GM21619 (cell line): Measurements from ENCODE around the gene MYO10.
"Not testable (repeated sequence)": the region's sequence is repeated elsewhere in the genome, so short reads cannot be mapped to it uniquely, and the experiment has no call there.

ENCODE experiments used
- ATAC-seq: cut with Tn5 transposase; IDR thresholded peaks from one replicate; pipeline ENCODE4 v1.9.1; 2021; ENCODE audit not compliant: unreplicated experiment

The MYO10 gene

DNA sequence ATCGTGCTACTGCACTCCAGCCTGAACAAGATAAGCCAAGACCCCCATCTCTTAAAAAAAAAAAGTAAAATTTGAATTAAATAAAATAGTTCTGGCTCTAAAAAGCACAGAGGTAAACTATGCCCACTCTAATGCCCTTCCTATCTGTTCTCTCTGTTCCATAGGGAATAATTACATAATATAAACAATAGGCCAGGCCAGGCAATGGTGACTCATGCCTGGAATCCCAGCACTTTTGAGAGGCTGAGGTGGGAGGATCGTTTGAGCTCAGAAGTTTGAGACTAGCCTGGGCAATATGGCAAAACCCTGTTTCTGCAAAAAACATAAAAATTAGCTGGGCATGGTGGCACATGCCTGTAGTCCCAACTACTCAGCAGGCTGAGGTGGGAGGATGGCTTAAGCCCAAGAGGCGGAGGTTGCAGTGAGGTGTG is 47.4 kb downstream of the MYO10 start:
- ATAC-seq: no peak

DNA sequence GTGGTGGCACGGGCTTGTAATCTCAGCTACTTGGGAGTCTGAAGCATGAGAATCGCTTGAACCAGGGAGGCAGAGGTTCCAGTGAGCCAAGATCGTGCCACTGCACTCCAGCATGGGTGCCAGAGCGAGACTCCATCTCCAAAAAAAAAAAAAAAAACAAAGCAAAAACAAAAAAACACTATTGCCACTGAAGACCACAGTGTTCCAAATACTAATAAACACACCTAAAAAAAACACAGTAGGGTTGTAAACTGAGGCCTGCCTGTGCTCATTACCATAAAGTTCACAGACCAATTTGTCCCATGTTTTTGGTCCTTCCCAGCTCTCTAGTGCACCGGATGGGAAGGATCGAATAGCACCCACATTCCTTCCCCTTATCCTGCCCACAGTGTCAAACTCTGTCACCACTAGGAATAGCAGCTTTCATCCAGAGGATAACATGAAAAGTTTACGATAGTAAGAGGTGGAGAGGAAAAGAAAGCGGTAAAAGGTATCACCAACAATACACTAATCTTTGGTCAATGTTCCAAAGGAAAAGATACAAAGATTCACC is 49.2 kb downstream of the MYO10 start:
- ATAC-seq: no peak

DNA sequence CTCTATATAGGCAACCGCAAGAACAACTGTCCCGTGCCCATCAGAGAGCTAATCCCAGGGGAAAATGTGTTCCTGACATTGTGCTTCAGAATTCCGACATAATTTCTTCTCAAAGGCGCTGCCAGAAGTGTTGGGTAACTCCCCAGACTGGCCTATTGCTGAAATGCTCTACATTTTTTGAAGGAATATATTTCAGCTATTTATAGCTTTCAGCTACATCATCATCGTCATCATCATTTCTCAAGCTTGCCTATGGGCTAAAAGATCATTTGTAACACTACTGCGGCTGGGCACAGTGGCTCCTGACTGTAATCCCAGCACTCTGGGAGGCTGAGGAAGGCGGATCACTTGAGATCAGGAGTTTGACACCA is 49.7 kb downstream of the MYO10 start:
- ATAC-seq: no peak

DNA sequence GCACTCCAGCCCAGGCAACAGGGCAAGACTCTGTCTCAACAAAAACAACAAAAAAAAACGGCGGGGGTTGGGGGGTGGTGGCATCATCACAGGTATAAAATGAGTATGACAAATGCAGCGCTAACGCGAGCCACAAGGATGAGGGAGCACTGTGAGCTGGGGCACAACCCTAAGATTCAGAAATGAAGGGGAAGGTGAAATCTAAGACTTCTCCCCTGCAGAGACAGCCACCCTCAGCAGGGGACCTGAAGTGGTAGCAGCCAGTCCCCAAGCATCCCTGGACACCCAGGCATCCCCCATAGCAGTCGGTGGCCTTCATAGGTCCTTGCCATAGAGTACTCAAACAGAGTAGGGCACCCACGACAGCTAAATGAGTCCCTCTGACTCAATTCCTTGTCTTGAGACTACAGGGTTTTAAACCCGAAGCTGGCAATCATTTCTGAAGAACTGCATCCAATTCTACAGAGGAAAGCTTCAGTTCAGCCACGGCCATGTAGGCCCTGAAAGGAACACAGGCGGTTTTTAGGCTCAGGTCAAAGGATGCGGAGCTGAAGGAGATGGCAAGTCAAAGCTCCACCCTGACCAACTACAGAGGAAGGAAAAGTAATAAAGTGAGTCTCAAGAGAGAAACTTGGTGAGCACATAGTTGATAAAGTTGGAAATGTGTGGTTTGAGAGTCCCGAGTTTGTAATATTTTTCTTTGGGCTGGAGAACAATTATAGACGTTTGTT is 50.3 kb downstream of the MYO10 start:
- no peak for ATAC-seq

DNA sequence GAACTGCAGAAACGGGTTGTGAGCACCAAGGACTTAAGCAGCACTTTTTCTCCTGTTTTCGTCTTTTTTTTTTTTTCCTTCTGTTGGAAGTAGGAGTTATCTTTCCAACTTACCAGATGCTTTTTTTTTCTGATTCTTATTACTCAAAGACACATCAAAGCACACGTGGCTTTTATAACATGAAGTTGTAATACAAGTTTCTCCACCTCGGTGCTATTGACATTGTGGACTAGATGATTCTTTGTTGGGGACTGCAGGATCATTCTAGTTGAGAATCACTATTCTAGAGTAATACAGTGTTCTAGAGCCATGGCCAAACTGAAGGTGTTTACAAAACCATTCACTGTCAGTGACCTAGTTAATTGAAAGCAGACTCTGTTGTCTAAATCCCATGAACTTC is 51.5 kb downstream of the MYO10 start:
- no peak for ATAC-seq

DNA sequence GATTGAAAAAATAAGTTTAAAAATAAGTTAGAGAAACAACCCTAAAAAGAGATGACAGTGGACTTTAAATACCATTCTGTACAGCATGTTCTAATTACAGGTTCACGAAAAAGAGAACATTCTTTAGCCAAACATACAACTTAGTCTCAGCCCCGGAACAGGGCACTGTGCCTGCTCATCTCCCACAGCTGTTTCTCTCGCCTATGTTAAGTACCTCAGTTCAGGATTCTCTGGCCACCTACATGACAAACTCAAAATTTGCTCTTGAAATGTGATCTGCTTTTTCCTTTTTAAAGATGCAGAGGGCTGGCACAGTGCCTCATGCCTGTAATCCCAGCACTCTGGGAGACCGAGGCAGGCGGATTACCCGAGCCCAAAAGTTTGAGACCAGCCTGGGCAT is 52.3 kb downstream of the MYO10 start:
- no peak for ATAC-seq

DNA sequence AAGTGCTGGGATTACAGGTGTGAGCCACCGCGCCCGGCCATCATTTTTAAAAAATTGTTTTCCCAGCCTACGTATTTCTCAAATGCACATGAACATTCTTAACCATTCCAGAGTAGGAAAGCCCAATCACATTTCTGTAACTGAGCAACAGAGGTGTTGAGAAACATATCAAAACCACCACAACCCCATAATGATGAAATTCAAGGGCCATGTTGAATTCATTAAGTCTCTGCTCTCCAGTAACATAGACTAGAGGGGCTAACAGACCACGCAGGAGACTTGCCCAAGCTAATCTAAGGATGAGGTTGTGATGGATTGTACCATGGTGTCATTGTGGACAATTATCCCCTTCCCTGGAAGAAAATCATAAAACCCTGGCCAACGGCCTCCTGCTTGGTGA is 52.9 kb downstream of the MYO10 start:
- ATAC-seq: no peak

DNA sequence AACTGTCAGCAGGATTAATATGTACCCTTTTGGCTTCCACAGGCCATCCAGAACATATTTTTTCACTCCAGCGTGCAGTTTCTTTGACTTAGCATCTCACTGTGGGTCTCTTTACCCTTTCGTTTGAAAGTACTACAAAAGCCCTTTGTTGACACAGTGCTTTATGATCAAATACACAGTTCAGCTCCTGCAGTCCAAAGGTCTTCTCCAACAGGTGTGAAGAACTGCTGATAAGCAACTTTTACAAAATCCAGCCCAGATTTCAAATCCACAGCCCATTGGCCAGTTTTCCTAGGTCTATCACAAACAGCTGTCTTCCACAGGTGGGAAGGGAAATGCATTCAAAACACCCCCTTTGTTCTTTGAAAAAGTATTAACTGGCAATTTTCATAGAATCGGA is 54.8 kb downstream of the MYO10 start:
- no peak for ATAC-seq

DNA sequence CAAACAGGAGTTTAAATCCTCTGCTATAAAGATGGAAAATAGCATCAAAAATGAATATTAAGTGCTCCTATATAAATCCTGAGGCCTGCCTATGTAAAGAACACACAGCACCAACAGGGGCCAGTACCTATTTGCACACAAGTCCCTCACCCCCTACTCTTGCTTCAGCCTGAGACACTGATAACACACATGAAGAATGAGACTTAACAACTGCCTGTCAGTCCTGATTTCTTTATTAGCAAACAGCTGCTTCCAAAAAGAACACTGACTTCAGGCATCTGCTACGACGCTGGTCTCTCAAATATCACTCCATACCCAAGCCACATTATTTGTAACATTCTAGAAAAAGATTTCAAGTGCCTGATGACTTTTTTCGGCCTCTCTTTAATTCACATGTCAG is 55.5 kb downstream of the MYO10 start:
- ATAC-seq: no peak

DNA sequence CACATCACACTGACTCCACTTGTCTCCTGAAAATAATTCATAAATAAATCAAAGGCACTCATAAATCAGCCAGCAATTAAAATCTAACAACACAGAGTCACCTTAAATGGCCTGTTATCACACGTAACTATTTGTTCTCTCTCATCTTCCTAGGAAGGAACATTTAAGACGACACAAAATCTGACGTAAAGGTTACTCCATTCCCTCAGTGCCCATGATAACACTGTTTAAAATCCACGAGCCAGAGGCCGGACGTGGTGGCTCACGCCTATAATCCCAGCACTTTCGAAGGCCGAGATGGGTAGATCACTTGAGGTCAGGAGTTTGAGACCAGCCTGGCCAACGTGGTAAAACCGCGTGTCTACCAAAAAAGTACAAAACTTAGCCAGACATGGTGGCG is 56.4 kb downstream of the MYO10 start:
- no peak for ATAC-seq

DNA sequence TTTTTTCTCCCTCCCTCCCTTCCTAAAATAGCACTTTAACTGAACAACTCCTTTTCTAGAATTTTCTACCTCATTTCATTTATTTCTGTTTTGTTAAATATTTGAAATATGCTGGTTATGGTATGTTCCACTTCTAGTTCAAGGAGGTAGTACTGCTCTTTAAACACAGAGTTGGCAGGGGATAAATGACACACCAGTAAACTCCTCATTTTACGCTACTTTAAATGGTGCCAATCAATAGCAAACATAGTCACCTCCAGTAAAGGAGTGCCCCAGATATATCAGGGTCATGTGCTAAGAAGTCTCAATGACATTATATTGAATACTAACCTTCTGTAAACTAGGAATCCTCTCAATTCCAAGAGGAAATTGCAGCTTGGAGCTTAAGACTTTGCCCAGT is 56.9 kb downstream of the MYO10 start:
- ATAC-seq: no peak

DNA sequence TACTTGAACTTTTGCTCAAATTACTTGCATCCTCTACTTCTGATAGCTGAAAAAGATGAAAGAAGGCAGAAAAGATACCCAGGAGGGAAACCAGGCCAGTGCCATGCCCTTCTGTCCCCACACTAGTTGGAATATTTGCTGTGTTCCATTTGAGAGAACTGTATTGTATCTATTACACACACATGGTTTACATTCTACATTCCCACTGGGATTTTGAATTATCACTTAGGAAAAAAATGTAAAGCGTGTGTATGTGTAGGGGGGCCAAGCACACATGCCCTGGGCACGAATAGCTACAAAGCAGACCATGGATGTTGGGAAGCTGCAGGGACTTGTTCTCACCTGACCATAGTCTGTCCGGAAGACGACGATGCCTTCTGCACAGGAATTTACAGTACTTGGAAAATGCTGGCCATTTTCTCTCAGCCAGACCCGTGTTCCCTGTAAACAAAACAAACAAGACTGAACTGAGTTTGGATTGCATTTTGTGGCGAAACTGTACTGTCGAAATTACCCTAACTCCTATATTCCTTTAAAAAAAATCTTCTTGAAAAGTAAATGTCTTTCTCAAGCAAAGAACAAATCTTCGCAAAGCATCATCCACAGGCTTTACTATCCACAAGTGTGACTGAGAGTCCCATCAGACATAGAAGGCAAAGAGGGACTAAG is 58.7 kb downstream of the MYO10 start:
- ATAC-seq: no peak

DNA sequence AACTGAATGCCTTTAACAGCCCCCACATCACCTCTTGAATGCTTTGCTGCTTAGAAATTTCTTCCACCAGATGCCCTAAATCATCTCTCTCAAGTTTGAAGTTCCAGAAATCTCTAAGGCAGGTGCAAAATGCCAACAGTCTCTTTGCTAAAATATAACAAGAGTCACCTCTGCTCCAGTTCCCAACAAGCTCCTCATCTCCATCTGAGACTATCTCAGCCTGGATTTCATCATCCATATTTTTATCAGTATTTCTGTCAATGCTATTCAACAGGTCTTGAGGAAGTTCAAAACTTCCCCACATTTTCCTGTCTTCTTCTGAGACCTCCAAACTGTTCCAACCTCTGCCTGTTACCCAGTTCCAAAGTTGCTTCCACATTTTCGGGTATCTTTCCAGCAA is 61.7 kb downstream of the MYO10 start:
- not testable (repeated sequence) for ATAC-seq

DNA sequence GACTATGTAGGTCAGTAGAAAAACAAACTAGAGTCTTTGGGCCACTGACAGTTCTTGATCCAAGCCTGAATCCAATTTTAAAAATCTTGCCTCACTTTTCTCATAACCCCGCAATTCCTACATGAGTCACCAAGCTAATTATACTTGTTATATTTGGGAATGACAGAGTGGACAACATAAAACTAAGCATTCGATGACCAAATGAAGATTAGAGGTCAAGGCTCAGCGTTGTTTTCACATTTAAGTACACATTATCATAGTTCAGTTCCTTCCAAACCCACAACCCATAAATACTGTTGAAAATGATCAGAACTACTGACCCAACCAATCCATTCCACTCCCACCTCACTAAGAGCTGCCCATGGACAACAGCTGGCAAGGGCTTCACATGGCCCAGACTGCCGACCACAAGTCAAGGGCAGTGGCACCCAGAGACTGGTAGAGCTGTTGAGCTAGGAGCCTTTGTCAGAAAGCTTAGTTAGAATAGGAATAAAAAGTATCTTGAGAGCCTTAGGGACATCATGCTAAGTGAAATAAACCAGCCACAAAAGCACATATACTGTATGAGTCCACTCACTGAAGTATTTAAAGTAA is 64.2 kb downstream of the MYO10 start:
- no peak for ATAC-seq

DNA sequence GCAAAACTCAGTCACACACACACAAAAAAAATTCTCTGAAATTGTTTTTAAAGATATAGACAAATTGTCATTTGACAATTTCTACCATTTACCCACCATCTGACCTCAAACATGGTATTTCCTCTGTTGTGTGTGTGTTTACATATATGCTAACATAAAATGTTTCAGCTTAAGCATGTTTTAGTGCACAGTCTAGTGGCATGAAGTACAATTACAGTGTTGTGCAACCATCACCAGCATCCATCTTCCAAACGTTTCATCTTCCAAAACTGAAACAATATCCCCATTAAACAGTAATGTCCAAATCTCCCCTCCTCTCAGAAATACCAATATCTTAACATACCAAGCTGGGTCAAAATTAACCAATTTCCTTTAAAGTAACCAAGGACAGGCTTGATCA is 65.2 kb downstream of the MYO10 start:
- ATAC-seq: no peak

DNA sequence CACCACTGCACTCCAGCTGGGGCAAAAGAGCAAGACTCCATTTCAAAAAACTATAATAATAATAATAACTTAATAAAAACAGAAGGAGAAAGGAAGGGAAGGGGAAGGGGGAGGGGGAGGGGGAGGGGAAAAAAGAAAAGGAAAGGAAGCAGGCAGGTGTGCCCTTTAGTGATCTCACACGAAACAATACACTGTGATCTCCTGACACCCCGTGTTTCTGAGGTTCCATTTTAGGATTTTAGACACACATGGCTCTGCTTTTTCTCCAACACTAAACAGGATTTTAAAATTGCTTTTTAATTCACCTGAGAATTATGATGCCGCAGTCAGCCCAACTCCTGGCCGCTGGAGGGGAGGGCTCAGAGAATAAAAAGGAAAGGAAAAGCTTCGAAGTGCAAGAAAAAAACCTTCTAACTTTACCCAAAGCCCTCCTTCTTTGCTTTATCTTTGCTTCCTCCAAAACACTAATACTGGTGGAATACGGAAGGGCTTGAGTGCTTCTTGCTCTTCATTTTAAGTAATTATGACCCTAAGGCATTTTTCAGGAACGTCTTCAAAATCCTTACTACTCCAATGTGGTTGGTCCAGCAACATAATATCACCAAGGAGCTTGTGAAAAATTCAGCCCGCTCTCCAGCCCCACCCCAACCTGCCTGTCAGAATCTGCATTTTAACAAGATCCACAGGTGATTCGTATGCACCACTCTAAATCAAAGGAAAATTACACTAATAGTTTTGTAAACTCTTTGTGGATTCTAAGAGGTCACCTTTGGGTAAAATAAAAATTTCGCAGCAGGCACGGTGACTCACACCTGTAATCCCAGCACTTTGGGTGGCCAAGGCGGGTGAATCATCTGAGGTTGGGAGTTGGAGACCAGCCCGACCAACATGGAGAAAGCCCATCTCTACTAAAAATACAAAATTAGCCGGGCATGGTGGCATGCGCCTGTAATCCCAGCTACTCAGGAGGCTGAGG is 66.0 kb downstream of the MYO10 start:
- no peak for ATAC-seq

DNA sequence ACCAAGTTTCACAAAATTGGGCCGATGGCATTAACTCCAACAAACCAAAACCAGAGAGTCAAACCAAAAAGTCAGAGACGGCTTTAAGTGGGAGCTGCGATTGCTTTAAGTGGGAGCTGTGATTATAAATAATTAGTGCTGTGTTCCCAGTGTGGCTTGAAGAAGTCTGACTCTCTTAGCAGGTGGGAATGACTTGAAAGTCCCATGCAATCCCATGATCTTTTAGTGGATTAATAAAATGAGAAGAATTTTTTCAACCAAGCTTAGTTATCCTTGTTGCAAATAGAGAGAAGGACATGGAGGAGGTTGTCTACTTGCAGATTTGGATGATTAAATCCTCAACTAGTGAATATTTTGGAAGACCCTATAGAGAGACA is 68.5 kb downstream of the MYO10 start:
- ATAC-seq: no peak

DNA sequence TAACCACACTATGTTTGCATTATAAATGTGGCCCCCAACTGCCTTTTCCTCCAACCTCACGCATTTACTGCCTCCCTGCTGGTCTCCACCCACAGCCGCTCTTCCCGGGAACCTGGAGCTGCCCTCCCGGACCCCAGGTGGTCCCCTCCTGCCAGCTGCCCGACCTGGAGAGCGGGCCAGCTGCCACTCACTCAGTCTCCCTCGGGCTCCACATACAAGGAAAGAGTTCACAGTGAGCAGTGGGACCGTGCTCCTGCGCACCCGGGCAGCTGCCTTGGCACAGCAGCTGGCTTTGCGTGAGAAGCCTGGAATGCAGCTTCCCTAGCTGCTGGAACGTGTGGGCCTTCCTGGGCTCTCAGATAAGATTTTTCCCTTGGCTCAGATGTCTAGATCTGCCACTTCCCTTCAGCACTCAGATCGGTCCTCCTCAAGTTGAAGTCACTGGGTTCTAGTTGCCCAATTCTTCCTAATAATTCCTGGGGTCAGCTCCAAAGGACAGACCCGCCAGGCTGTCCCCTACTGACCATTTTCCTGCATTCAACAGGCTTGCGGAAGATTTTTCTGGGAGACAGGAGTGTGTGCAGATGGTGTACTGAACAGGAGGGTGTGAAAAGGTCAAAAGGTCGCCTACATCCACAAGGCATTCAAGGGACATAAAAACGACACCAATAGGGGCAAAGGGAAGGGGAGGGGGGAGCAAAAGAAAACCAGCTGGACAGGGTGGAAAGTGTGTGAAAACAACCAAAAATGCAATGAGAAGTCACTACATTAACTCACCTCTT is 69.1 kb downstream of the MYO10 start:
- no peak for ATAC-seq

DNA sequence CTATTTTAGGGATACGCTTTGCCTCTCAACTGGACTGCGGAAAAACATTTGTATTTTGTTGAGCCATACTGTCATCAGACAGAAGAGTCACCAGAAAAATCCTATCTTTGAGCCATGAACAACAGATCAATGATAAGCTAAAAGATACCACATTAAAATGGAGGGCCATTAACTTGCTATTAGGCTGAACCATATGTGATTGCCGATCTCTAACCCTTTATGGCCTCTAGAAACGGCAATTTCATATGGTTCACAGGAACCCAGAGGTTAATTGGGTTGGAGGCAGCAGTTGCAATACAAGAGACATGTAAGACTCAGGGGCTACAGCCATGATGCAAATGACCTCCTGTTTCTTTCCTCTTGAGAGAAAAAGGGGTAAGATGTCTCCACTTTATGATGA is 69.8 kb downstream of the MYO10 start:
- no peak for ATAC-seq

DNA sequence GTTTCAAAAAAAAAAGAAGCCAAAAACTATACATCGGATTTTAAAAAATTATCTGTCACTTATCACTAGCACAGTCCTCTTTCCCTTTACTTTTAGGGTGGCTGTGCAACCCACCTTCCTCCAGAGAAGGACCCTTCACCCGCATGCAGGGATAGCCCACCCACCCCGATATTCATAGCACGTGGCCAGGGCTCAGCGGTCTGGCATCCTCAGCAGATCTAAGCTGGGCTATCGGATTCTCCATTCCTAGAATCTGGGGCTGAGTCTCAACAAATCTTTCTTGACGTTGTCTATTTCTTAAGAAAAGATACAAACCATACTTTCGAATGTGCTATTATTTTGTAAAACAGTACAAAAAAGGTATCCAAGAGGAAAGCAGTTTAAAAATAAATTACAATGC is 70.9 kb downstream of the MYO10 start:
- no peak for ATAC-seq
